NCI-H187 (cell line): ENCODE results near the gene RXFP1.

ENCODE experiments used
- DNase-seq, 2 experiments: peaks; one replicate each; lab custom pipeline; 2025; lab: John Stamatoyannopoulos, UW

RXFP1 gene

GRCh38 chr4:158543191-158543590, 21.5 kb downstream of the RXFP1 start:
- no peak for DNase-seq

- DNase-seq: no peak
These were observed 22.5 kb downstream of the RXFP1 start for GRCh38 chr4:158544141-158544540.

DNA sequence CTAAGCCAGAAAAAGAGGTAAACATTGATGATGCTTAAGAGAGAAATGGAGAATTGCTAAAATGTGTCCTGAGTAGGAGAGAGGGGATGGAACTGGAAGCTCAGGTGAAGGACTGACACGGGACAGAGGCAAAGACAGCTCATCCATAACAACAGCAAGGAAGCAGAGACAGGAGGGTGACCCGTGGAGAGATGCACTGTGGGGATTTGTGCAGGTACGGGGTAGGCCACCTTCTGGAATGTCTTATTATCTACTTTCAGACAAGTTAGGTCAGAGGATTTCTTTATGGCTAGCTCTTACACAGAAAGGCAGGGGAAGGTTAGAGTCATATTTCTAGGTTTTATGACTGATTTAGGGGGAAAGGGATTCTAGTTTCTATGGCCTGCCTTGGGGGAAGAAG, 31.7 kb downstream of the RXFP1 start:
- no peak for DNase-seq

DNA sequence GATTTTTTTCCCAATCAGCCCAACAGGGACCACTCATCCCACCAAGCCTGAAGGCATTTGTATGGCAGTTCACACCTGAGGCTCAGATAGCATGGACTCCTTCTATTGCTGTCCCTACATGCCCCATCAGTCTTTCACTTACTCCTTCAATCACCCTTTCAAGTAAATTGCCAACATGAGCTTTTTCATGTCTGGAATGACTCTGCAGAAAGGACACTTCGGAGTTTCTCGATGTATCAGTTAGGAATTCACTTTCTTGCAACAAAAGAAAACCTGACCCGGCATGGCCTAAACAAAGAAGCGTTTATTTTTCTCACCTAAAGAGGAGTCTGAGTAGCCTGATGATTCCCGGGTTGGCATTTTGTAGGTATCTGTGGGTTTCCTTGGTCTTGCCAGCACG, 38.6 kb downstream of the RXFP1 start:
- no peak for DNase-seq

GRCh38 chr4:158566860-158567259, 45.2 kb downstream of the RXFP1 start:
- DNase-seq: no peak

GRCh38 chr4:158571736-158572135, 50.1 kb downstream of the RXFP1 start:
- no peak for DNase-seq

DNA sequence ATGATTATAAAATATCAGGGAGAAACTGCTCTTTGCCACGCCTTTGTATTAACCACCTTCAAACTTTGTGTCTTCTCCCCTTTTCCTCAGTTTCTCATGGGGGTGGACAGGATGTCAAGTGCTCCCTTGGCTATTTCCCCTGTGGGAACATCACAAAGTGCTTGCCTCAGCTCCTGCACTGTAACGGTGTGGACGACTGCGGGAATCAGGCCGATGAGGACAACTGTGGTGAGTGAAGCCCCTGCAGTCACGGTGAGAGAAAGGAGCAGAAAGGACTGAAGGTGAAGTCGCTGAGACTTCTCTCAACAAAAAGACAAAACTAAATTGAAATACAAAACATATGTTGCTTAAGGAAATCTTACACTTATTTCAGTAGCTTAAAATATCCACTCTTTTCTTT, 50.9 kb downstream of the RXFP1 start:
- no peak for DNase-seq

- no peak for DNase-seq
These were observed 56.8 kb downstream of the RXFP1 start for GRCh38 chr4:158578476-158578875.

GRCh38 chr4:158580064-158580463, 58.4 kb downstream of the RXFP1 start:
- no peak for DNase-seq

DNA sequence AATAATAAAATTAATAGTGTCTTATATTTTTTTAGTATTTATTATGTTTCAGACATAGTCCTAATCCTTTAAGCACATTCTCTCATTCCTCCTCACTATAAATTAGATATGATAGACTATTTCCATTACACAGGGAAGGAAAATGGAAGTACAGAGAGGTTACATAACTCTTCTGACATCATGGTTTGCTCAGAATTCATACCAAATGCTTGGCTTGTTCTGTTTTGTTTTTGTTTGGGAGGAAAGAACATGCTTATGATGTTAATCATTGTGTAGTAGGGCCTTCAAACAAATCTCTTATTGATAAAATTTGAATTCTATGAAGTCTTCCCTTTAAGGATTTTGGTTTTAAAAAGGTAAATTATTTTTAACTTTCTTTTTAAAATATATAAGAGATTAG, 59.5 kb downstream of the RXFP1 start:
- DNase-seq: no peak

DNA sequence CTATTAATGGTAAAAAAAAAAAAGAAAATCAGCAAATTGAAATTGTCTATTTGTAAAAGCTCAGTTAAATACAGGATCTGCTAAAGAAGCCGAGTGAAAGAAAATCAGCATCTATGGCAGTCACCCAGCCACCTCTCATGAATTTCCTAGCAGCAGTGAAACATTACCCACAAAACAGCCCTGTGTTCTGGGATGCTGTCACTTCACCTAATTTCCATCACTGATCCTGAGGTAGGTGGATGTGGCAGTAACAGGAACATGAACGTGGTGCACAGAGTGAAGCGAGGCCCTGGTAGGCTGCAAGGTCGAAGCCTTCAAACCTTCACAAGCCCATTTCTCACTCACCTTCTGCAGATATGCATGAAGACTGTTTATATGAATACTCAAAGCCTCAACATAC, 65.2 kb downstream of the RXFP1 start:
- no peak for DNase-seq

GRCh38 chr4:158588285-158588684, 66.6 kb downstream of the RXFP1 start:
- no peak for DNase-seq

GRCh38 chr4:158588777-158589176, 67.1 kb downstream of the RXFP1 start:
- DNase-seq: no peak

- no peak for DNase-seq
These were observed 68.6 kb downstream of the RXFP1 start for GRCh38 chr4:158590306-158590705.

DNA sequence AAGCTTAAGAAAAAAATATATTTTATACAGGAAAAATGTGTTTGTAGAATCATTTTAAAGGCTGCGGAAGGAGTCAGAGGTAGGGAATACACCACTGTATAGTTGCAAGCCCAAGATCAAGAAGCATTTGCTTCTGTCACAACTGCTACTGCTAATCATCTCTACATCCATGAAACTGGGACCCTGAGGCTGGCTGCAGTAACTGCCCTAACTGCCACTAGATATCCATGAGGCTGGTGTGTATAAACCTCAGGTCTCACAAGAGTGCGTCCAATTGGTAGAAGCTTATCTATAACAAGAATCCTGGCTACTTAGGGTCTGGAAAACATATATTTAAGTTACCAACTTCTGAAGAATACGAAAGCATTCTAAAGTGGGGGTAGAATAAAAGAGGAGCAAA, 69.1 kb downstream of the RXFP1 start:
- no peak for DNase-seq

- no peak for DNase-seq
These were observed 76.4 kb downstream of the RXFP1 start for GRCh38 chr4:158597879-158598596.

DNA sequence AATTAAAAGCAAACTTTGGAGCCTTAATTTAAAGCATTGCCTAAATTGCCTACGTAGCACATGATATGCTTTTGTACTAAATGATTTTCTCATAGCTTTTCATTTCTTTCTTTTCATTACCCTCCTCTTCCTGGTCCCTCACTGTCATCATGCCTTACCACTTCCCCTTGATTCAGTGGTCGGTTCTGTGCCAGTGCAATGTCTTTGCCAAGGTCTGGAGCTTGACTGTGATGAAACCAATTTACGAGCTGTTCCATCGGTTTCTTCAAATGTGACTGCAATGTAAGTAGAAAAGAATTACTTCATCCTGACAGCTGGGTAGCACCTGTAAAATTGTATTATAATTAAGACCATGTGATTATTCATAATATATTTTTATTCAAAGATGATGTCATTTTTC, 77.5 kb downstream of the RXFP1 start:
- DNase-seq: no peak

DNA sequence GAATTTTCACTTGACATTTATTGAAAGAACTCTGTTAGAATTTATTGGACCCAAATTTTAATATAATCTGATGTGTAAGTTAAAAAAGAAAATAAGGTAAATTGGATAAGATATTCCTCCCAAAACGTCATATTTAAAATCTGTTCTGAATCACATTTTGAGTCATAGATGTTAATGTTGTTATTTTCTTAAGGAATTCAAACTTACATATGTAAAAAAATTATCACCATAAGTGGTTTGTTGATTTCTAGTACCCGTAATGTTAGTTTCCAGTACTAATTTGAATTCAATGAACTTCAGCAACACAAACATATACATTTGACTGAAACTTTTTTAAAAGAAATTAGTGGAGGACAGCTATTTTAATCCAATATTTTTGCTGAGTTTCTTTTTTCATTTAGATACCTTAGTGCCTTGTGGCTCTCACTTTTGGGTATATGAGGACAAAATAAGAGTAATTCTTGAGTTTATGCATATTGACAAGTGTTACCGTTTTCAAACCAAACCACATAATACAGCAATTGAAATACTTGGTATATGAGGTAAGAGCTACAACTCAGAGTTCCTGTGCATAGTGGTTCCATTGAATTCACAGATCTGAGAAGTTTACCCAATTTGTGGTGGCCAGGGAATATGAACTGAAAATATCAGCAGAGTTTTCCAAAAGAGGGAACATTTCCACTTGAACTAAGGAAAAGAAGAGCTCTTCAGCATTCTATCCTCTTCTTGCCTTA, 78.2 kb downstream of the RXFP1 start:
- no peak for DNase-seq

GRCh38 chr4:158604369-158604768, 82.7 kb downstream of the RXFP1 start:
- DNase-seq: no peak

DNA sequence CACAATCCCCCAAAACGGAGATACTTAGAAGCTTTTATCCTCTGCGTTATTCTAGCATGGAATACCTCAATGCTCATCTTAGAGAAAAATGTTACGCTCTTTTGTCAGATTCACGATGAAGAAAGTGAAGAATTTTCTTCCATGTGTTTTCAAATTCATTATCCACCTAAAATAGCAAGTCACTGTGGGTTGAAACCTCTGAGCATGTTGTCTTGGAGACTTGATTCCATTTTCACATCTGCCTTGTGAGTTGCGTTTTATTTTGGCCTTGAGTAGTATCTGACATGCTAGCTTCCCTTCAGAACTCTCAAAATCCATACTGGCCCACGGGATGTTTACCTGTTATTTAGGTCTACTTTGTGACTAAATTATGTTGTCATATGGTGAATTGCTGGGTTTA, 83.7 kb downstream of the RXFP1 start:
- DNase-seq: no peak

DNA sequence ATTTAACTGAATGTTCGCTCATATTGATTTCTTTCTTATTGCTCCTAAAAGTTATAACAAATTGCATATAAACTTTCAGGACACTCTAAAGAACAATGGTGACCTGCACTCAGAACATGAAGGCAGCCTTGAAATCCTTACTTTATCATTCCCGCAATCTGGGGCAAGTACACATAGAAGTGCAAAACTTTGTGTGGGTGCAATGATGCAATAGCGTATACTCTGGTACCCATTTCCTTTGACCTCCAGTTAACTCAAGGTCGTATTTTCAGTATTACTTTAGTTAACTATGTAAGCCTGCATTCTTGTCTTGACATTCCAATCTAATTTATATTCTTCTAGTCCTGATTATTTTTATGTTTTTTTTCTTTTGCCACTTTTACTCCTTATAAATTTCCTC, 85.3 kb downstream of the RXFP1 start:
- DNase-seq: no peak

DNA sequence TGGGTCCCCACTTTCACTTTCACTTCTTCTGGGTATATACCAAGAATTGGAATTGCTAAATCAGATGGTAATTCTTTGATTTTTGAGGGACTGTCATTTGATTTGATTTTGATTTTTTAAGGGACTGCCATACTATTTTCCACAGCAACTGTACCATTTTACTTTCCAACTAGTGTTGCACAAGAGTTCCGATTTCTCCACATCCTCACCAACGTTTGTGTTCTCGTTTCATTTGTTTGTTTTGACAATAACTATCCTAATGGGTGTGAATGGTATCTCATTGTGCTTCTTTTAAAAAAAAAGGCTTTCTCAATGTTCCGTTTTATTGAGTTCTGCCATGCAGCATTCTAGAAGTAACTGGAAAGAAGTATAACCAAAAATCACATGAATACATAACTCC, 87.4 kb downstream of the RXFP1 start:
- no peak for DNase-seq

DNA sequence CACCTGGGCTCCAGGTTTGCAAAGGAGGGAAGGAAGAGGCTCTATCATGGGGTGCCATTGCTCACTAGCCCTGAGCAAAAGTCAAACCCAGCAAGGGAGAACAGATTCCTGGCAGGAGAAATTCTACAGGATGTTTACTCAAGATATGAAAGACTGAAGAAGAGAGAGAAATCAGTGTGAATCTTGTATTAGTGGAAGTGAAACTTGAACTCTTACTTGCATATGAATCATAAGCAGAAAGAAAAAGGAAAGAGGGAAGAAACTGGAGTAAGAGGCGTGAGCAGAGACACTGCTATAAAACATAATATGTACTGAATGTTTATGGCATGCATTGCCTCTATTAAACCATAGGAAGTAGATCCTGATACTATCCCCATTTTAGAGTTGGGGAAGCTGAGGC, 89.1 kb downstream of the RXFP1 start:
- DNase-seq: no peak

DNA sequence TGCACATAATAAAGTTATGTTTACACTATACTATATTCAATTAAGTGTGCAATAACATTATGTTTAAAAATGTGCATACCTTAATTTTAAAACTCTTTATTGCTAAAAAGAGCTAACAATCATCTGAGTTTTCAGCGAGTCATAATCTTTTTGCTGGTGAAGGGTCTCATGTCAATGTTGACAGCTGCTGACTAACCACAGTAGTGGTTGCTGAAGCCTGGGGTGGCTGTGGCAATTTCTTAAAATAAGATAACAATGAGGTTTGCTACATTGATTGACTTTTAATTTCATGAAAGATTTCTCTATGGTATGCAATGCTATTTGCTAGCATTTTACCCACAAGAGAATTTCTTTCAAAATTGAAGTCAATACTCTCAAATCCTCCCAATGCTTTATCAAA, 91.4 kb downstream of the RXFP1 start:
- DNase-seq: no peak
